Memory B cell (primary cell): ENCODE results near the gene CDKN2D.
"Not testable (repeated sequence)": the region's sequence is repeated elsewhere in the genome, so short reads cannot be mapped to it uniquely, and the experiment has no call there.

Experiments
- ATAC-seq: fragments of 150-1000 bp; cut with Tn5 transposase; 2 replicates; pipeline ENCODE4 v1.10.0; 2021; ENCODE audit warnings: low read depth, mild to moderate bottlenecking, moderate library complexity
- DNase-seq, 2 donors: peaks; one replicate each; pipeline ENCODE4 v3.0.0; 2022; ENCODE audit warnings: low spot score in 2 of 2
- H3K27ac Mint-ChIP-seq: one replicate; pipeline ENCODE4 v1.8.0; 2022; ENCODE audit warnings: mild to moderate bottlenecking, moderate library complexity, mixed read lengths
- H3K27me3 Mint-ChIP-seq: one replicate; pipeline ENCODE4 v1.8.0; 2022; ENCODE audit warnings: mixed read lengths
- H3K36me3 Mint-ChIP-seq: one replicate; pipeline ENCODE4 v1.8.0; 2022; ENCODE audit warnings: mild to moderate bottlenecking, mixed read lengths
- H3K4me1 Mint-ChIP-seq: one replicate; pipeline ENCODE4 v1.8.0; 2022; ENCODE audit warnings: mixed read lengths
- H3K4me3 Mint-ChIP-seq: one replicate; pipeline ENCODE4 v1.8.0; 2022; ENCODE audit warnings: mild to moderate bottlenecking, moderate library complexity, mixed read lengths
- H3K9me3 Mint-ChIP-seq: one replicate; pipeline ENCODE4 v1.8.0; 2022; ENCODE audit warnings: mixed read lengths

CDKN2D gene

DNA sequence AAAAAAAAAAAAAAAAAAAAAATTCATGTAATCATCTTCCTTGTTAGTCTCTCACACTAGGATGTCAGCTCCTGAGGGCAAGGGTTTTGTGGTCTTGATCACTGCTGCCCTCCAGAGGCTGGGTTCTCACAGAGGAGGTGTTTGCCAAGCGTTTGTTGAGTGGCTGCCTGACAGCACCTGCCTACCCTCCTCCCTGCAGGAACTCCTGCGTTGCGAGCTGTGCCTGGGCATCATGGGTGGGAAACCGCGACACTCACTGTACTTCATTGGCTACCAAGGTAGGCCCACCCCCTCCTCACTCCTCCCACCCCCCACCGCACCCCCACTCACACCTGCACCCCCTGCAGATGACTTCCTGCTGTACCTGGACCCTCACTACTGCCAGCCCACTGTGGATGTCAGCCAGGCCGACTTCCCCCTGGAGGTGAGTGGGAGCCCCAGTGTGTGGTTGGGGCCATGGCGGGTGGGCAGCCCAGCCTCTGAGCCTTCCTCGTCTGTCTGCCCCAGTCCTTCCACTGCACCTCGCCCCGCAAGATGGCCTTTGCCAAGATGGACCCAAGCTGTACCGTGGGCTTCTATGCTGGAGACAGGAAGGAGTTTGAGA is 17.0 kb downstream of the CDKN2D start:
- ATAC-seq: no peak
- Mint-ChIP-seq H3K4me3 (no peak overlapping the region), H3K27ac (peak overlapping the region; percentile 40), H3K27me3 (no peaks in the 10 kb centered on the region), H3K36me3 (peaks cover 14% of the 10 kb centered on the region), H3K9me3 (no peaks in the 10 kb centered on the region), H3K4me1 (peaks cover 17% of the 10 kb centered on the region)
- DNase-seq: no peak

DNA sequence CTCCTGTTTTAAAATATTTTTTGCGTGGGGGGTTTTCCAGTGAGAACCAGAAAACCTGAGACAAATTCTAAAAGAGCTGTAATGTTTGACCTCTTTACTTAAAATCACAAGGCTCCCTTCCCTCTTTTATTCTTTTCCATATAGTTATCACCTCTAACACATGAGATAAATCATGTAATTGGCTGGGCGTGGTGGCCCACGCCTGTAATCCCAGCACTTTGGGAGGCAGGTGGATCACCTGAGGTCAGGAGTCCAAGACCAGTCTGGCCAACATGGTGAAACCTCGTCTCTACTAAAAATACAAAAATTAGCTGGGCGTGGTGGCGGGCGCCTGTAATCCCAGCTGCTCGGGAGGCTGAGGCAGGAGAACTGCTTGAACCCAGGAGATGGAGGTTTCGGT is 17.8 kb downstream of the CDKN2D start:
- peaks cover 17% of the 10 kb centered on the region for H3K4me1 Mint-ChIP-seq
- H3K36me3 Mint-ChIP-seq: peaks cover 14% of the 10 kb centered on the region

DNA sequence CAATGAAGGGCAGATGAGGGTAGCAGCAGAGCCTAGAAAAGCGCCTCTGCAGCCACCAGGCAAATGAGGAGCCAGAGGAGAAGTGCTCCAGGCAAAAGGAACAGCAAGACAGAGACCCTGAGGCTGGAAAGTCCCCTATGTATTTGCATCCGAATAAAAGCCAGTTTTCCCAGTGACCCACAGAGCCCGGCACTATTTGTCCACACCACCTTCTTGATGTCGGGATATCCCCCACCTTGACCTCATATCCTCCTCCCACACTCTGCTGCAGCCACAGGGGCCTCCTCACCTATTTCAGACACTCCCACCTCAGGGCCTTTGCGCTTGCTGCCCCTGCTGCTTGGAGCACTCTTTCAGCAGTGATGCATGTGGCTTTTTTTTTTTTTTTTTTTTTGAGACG is 18.4 kb downstream of the CDKN2D start:
- ATAC-seq (no peak), DNase-seq (no peak)
- H3K4me3 Mint-ChIP-seq: no peak overlapping the region
- H3K4me1 Mint-ChIP-seq: peaks cover 17% of the 10 kb centered on the region
- no peaks in the 10 kb centered on the region for H3K9me3 Mint-ChIP-seq
- no peaks in the 10 kb centered on the region for H3K27me3 Mint-ChIP-seq
- H3K36me3 Mint-ChIP-seq: peaks cover 14% of the 10 kb centered on the region
- H3K27ac Mint-ChIP-seq: no peak overlapping the region

More for the DNA sequence above, 17.8 kb downstream of the CDKN2D start:
- ATAC-seq, H3K4me3 Mint-ChIP-seq, H3K27ac Mint-ChIP-seq, DNase-seq, H3K27me3 Mint-ChIP-seq, H3K9me3 Mint-ChIP-seq: not testable (repeated sequence)

DNA sequence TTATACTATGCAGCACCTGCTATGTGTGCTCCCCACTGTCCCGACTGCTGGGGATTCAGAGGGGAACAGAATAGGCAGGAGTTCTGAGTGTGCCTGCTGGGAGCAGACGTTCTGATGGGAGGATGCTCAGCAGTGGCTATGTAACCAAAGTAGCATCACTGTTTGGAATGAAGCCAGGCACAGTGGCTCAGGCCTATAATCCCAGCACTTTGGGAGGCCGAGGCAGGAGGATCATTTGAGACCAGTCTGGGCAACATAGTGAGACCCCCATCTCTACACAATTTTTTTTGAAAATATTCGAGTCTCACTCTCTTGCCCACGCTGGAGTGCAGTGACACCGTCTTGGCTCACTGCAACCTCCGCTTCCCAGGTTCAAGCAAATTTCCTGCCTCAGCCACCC is 19.0 kb downstream of the CDKN2D start:
- peaks cover 17% of the 10 kb centered on the region for H3K4me1 Mint-ChIP-seq
- peaks cover 14% of the 10 kb centered on the region for H3K36me3 Mint-ChIP-seq
- no peak for ATAC-seq

DNA sequence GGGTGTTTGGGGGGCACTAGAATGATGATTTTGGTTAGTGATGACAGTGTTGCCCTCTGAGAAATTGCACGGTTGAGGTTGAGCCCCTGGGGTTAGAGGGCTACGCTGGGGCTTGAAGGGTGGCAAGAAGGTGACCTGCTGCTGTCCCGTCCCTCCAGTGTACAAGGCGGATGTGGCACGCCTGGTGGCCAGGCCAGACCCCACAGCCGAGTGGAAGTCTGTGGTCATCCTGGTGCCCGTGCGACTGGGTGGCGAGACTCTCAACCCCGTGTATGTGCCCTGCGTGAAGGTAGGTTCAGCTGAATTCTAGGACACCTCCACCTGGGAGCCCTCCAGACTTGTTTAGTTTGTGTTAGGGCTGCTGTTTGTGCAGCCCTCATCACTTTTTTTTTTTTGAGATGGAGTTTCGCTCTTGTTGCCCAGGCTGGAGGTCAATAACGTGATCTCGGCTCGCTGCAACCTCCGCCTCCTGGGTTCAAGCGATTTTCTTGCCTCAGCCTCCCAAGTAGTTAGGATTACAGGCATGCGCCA is 20.0 kb downstream of the CDKN2D start:
- no peak for DNase-seq
- no peak overlapping the region for H3K4me3 Mint-ChIP-seq
- peaks cover 13% of the 10 kb centered on the region for H3K4me1 Mint-ChIP-seq
- H3K36me3 Mint-ChIP-seq: peaks cover 14% of the 10 kb centered on the region
- H3K9me3 Mint-ChIP-seq: no peaks in the 10 kb centered on the region
- no peaks in the 10 kb centered on the region for H3K27me3 Mint-ChIP-seq
- no peak overlapping the region for H3K27ac Mint-ChIP-seq
- no peak for ATAC-seq

More for the DNA sequence above, 19.0 kb downstream of the CDKN2D start:
- H3K9me3 Mint-ChIP-seq: no peaks in the 10 kb centered on the region
- no peaks in the 10 kb centered on the region for H3K27me3 Mint-ChIP-seq
- H3K4me3 Mint-ChIP-seq: no peak overlapping the region
- DNase-seq: no peak
- H3K27ac Mint-ChIP-seq: no peak overlapping the region

DNA sequence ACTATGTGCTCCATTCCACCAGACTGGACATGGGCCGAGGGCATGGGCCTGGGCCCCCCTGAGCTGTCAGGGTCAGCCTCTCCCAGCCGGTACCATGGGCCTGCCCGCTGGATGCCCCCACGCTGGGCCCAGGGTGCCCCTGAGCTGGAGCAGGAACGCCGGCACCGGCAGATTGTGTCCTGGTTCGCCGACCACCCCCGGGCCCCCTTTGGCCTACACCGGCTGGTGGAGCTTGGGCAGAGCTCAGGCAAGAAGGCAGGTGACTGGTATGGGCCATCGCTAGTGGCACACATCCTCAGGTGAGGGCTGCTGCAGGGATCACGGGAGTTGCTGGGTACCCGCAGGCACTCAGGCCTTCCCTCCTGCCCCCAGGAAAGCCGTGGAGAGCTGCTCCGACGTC is 22.0 kb downstream of the CDKN2D start:
- Mint-ChIP-seq H3K27me3 (no peaks in the 10 kb centered on the region), H3K9me3 (no peaks in the 10 kb centered on the region), H3K36me3 (peaks cover 7% of the 10 kb centered on the region), H3K27ac (no peak overlapping the region), H3K4me3 (no peak overlapping the region), H3K4me1 (peaks cover 5% of the 10 kb centered on the region)
- ATAC-seq: no peak
- DNase-seq: no peak

DNA sequence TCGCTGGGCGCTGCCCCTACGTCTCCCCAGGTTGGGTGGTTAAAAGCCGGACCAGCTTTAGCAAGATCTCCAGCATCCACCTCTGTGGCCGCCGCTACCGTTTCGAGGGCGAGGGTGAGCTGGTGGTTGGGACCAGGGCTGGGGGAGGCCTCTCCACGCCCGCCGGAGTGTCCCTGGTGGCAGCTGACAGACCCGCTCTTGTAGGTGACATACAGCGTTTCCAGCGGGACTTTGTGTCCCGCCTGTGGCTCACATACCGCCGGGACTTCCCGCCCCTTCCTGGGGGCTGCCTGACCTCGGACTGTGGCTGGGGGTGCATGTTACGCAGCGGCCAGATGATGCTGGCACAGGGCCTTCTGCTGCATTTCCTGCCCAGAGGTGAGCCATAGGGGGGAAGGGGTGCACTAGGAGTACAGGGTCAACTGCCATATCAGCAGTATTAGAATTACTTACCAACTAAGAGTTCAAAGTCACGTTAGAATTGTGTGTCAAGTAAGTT is 24.0 kb downstream of the CDKN2D start:
- peaks cover 5% of the 10 kb centered on the region for H3K4me1 Mint-ChIP-seq
- H3K9me3 Mint-ChIP-seq: no peaks in the 10 kb centered on the region
- no peak for DNase-seq
- peak overlapping the region; percentile 48 for H3K27ac Mint-ChIP-seq
- peaks cover 7% of the 10 kb centered on the region for H3K36me3 Mint-ChIP-seq
- H3K4me3 Mint-ChIP-seq: peak overlapping the region; percentile 86
- no peak for ATAC-seq
- peaks cover 3% of the 10 kb centered on the region for H3K27me3 Mint-ChIP-seq

DNA sequence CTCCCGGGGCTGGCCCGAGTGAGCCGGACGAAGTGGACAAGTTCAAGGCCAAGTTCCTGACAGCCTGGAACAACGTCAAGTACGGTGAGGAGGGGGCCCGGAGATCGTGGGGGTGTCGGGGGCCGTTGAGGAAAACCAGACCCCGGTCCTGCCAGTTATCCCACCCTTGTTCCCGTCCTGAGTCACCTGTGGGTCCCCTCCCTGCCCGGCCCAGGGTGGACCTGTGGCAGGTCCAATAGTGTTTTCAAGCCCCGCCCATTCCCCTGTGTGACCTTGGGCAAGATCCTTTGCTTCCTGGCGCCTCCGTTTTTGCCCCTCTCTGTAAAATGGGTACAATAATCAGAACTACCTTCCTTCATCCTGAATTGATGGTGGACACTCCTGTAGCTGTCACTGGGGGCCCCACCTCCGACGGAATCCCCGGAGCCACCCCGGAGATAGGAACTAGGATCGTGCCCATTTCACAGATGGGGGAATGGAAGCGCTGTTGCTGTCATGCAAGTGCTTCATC is 24.5 kb downstream of the CDKN2D start:
- DNase-seq: no peak
- peaks cover 5% of the 10 kb centered on the region for H3K4me1 Mint-ChIP-seq

DNA sequence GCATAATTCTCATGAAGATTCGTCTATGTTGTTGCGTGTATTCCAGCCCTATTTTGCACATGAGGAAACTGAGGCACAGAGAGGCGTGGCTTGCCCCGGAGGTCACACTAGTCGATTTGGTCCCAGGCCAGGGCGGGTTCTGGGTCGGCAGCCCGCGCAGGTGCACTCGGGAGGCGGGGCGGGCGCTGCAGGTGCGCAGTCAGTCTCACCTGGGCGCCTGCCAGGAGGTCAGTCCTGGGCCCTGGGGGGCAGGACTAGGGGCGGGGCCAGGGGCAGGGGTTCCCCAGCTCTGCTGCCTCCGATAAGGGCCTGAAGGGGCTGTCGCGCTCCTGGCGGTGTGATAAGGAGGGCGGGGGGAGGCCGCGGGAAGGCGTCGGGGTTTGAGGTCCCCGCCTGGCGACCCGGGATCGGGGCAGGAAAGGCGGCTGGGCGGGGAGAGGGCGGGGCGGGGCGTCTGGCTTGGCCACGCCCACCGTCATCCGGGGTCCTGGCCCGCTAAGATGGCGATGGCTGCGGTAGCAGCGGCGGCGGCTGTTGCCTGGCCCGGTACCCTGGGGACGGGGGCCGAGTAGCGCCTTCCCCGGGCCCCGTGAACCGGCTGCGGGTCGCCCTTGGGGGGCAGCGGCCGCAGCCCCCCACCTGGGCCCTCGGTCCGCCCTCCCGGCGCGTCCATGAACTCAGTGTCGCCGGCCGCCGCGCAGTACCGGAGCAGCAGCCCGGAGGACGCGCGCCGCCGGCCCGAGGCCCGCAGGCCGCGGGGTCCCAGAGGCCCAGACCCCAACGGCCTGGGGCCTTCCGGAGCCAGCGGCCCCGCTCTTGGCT is 25.1 kb downstream of the CDKN2D start, which contains the start of gene ATG4D:
TSS of gene ATG4D (plus strand) at position 485 of the 822 bp plus-strand sequence. CDS start at position 672, 187 bp downstream.
- Mint-ChIP-seq H3K4me1 (peaks cover 5% of the 10 kb centered on the region), H3K4me3 (peak within 1 kb of the TSS; percentile 86), H3K9me3 (no peaks in the 10 kb centered on the region), H3K27me3 (peaks cover 4% of the 10 kb centered on the region), H3K36me3 (peaks cover 5% of the 10 kb centered on the region), H3K27ac (peak within 1 kb of the TSS; percentile 81)
- ATAC-seq (peak; percentile 83), DNase-seq (peak; percentile 78 to 80)

More for the DNA sequence above, 24.5 kb downstream of the CDKN2D start:
- no peak for ATAC-seq
- Mint-ChIP-seq H3K36me3 (peaks cover 5% of the 10 kb centered on the region), H3K27ac (peak overlapping the region; percentile 48), H3K27me3 (peaks cover 4% of the 10 kb centered on the region), H3K4me3 (peak overlapping the region; percentile 86), H3K9me3 (no peaks in the 10 kb centered on the region)

DNA sequence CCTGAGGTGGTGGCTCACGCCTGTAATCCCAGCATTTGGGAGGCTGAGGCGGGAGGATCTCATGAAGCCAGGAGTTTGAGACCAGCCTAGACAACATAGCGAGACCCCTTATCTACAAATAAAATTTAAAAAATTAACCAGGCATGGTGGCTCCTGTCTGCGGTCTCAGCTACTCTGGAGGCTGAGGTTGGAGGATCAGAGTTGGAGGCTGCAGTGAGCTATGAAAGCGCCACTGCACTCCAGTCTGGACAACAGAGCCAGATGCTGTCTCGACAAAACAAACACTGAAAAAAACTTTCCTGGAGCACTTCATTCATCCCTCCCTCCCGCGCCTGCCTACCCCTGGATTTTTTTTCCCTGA is 25.7 kb downstream of the CDKN2D start:
- no peak for ATAC-seq
- Mint-ChIP-seq H3K36me3 (peaks cover 2% of the 10 kb centered on the region), H3K9me3 (no peaks in the 10 kb centered on the region), H3K4me3 (peak overlapping the region; percentile 84), H3K27ac (peak overlapping the region; percentile 81), H3K27me3 (peaks cover 4% of the 10 kb centered on the region), H3K4me1 (peaks cover 5% of the 10 kb centered on the region)
- DNase-seq: no peak

DNA sequence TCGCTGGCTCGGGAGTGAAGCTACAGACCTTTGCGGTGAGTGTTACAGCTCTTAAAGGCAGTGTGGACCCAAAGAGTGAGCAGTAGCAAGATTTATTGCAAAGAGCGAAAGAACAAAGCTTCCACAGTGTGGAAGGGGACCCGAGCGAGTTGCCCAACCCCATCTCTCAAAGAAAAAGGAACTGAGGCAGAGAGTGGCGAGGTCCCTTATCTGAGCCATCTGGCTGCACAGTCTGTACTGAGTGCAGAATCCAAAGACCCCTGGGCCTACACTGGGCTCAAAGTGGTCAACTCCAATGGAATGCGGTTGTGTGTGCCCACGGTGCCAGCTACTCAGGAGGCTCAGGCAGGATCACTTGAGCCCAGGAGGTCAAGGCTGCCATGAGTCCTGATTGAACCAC is 29.8 kb downstream of the CDKN2D start:
- not testable (repeated sequence) for ATAC-seq, H3K9me3 Mint-ChIP-seq, H3K4me3 Mint-ChIP-seq, H3K36me3 Mint-ChIP-seq, H3K4me1 Mint-ChIP-seq, H3K27ac Mint-ChIP-seq, DNase-seq, H3K27me3 Mint-ChIP-seq

DNA sequence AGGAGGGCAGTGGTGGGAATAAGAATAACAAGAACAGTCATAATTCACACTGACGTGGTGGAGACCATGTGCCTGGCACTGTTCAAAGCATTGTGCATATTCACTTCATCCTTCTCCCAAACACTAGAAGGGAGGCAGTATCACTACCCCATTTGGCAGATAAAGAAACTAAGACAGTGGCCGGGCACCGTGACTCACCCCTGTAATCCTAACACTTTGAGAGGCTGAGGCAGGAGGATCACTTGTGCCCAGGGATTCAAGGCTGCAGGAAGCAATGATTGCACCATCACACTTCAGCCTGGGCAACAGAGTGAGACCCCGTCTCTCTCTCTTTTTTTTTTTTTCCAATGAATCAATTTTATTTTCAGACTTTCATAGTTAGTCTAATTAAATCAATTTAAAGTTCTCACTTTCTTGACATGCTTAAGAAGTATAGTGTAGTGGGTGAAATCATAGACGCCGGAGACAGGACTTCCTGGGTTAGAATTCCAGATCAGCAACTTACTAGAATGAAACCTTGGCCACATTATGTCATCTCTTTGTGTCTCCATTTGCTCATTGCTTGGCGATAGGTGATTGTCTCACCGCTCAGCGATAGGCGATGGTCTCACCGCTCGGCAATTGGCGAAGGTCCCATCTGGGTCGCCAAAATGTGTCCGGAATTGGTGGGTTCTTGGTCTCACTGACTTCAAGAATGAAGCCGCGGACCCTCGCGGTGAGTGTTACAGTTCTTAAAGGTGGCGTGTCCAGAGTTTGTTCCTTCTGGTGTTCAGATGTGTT is 30.4 kb downstream of the CDKN2D start:
- Mint-ChIP-seq H3K27ac (no peak overlapping the region), H3K4me3 (no peak overlapping the region), H3K4me1 (no peaks in the 10 kb centered on the region), H3K27me3 (peaks cover 8% of the 10 kb centered on the region), H3K36me3 (no peaks in the 10 kb centered on the region), H3K9me3 (no peaks in the 10 kb centered on the region)
- no peak for ATAC-seq
- no peak for DNase-seq

DNA sequence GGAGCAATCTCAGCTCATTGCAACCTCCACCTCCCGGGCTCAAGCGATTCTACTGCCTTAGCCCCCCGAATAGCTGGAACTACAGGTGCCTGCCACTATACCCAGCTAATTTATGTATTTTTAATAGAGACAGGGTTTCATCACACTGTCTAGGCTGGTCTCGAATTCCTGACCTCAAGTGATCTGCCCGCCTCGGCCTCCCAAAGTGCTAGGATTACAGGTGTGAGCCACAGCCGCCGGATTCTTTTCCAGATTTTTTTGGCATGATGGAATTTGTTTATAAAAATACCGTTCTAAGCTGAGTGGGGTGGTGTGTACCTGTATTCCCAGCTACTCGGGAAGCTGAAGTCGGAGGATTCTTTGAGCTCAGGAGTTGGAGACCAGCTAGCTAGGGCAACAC is 31.1 kb downstream of the CDKN2D start:
- Mint-ChIP-seq H3K4me3 (no peak overlapping the region), H3K36me3 (no peaks in the 10 kb centered on the region), H3K27me3 (peaks cover 8% of the 10 kb centered on the region), H3K27ac (no peak overlapping the region), H3K4me1 (no peaks in the 10 kb centered on the region), H3K9me3 (no peaks in the 10 kb centered on the region)
- DNase-seq (no peak), ATAC-seq (no peak)
